ENCODE data around the gene HCAR3. TPM values are rescaled to one million over a fixed set of nuclear protein-coding genes. Genes with fewer than 3 reads are reported as not detected.
"Not testable (repeated sequence)": the region's sequence is repeated elsewhere in the genome, so short reads cannot be mapped to it uniquely, and the experiment has no call there.

The HCAR3 gene
- polyA plus RNA-seq, 4 donors = 0.27 to 0.74 (median 0.39) TPM

DNA sequence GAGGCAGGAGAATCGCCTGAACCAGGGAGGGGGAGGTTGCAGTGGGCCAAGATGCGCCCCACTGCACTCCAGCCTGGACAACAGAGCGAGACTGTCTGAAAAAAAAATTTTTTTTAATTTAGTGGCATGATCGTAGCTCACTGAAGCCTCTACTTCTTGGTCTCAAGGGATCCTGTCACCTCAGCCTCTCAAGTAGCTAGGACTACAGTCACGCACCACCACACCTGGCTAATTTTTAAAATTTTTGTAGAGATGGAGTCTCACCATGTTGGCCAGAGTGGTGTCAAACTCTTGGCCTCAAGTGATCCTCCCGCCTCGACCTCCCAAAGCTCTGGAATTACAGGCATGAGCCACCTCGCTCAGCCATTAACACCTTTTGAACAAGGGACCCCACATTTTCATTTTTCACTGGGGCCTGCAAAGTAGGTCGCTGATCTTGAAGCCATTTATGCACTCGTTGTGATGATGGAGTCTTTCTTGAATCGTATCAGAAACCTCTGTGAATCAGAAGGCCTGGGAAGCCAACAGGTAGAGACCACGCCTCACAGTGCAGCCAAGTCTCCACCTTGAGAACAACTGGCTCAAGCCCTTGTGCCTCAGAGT is 8.1 kb upstream of the HCAR3 start:
- no peak for DNase-seq (ENCODE audit: low read depth in 4 of 4, low spot score in 3 of 4)

DNA sequence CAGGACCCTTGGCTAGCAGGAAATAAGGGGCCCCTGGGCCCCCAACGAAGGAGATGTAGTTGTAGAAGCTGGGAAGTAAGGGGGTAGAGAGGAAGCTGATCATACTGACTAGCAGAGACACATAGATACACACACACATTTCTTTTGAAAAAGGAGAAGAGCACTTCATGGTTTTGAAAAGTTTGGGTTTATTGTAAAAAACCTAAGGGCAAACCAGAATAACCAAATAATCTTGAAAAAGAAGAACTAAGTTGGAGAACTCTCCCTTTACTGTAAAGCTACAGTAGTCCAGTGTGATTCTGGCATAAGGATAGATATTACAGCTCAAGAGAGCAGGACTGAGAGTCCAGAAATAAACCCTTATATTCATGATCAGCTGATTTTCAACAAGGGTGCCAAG is 5.8 kb upstream of the HCAR3 start:
- DNase-seq (ENCODE audit: low read depth in 4 of 4, low spot score in 3 of 4) = no peak

DNA sequence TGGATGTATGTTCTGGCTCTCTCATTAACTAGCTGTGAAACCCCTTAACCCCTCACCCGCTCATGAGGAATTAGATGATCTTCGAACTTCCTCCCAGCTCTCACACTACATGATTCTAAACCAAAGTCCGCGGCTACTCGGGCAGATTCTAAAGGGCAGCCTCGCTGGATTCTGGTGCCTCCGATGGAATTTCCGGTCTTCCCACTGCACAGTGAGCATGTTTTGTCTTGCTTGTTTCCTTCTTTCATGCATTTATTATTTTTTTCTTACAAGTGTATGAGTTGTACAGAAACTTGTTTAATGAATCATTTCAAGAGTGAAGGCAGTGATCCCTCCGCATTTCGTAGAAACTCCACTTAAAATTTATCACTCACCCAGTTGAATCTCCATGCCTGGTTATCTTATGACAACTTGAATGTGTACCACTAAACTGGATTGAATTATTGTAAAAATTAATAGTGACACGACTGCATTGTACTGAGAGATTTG is 4.5 kb upstream of the HCAR3 start:
- DNase-seq (ENCODE audit: low read depth in 4 of 4, low spot score in 3 of 4) = peak in 1 of 4 donors; percentile 8

DNA sequence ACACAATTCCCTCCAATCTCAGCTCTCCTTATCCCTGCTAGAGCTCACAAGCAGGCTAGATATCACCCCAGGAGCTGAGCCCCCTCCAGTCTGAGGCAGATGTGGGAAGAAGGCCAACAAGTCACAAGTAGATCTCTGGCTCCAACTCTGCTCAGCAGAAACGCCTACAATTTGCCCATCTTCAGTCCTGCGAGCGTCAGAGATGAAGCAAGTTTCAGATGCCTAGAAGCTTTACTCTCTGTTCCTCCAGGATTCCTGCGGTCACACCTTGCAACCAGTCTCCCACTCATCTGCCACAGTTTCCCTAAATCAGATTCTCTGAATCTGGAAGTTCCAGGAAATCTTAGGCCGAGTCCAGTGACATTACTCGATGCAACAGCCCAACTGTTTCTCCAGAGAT is 1.4 kb downstream of the HCAR3 start:
- not testable (repeated sequence) for DNase-seq (ENCODE audit: low read depth in 4 of 4, low spot score in 3 of 4)

DNA sequence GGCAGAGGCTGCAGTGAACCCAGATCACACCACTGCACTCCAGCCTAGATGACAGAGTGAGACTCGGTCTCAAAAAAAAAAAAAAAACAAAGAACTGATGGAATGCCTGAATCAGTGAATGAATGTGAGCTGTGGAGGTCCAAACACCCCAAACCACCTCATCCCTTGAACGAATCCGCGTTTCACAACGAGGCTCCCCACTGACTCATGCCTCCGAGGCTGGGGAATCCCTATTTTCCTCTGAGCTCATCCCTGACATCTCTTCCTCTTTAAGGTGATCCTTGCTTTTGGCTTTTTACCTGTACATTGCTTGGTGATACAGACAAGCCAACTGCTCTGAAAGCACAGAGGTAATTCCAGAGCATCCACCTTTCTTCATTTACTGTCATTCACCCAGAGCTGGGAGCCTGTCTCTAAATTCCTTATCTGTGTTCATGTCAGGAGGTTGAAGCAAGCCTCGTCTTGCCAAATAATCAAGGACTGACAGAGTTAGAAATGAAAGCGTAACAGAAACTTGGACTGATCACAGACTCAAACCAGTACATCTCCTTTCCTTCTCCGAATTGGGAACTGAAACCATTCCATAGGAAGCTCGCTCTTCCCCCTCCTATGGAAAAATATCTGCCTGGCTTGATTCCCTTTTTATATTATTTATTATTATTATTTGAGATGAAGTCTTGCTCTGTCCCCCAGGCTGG is 3.0 kb downstream of the HCAR3 start:
- not testable (repeated sequence) for DNase-seq (ENCODE audit: low read depth in 4 of 4, low spot score in 3 of 4)

DNA sequence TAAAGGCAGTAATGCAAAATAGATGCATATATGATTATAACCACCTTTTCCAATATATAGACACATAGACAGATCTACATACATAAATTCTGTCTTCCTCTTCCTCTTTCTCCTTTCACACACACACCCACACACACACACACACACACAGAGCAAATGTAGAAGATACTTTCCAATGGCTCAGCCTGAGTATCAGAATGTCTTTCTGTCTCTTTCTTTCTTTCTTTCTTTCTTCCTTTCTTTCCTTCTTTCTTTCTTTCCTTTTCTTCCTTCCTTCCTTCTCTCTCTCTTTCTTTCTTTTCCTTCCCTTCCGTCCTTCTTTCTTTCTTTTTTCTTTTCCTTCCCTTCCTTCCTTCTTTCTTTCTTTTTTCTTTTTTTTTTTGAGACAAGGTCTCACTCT is 5.3 kb downstream of the HCAR3 start:
- DNase-seq (ENCODE audit: low read depth in 4 of 4, low spot score in 3 of 4) = not testable (repeated sequence)

DNA sequence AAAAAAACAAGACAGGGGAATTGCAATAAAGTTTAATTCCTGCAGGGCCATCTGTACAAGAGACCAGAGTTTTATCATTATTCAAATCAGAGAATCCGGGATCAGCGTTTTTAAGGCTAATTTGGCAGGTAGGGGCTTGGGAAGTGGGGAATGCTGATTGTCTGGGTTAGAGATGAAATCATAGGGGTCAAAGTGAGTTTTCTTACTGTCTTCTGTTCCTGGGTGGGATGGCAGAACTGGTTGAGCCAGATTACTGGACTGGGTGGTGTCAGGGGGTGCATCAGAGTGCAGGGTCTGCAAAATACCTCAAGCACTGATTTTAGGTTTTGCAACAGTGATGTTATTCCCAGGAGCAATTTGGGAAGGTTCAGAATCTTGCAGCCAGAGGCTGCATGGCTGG is 6.3 kb downstream of the HCAR3 start:
- DNase-seq (ENCODE audit: low read depth in 4 of 4, low spot score in 3 of 4) = not testable (repeated sequence)

DNA sequence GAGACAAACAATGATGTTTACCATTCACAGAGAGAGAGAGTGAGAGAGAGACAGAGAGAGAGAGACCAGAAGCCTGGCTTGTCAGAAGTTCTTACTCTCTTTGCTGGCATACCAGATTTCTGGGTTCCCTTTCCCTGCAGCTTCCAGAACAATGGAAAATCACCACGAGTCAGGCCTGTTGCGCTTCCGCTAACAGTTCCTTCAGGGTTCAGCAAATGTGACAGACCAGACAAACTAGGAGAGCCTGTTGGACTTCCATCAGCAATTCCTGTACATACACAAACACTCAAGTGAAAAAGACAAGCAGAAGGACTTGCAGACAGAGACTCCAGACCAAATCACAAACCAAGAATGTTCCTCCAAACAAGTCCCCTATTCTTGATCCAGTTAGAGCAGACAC is 7.3 kb downstream of the HCAR3 start:
- not testable (repeated sequence) for DNase-seq (ENCODE audit: low read depth in 4 of 4, low spot score in 3 of 4)

DNA sequence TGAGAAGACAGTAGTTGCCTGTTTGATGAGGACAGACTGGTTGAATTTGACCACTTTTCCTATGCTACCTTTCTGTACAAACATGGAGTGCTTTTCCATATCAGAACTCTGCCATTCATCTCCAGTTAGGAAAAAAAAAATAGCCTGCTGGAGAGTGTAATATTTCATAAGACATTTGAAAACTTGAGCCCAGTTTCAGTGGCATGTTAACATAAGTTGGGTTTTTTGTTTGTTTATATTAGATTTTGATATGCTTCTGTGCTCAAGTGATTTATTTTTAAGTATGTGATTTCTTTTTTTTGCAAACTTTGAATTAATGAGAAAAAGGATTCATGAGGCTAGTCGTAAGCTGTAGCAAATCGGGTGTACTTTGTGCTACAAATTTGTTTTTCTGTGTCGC is 12.8 kb downstream of the HCAR3 start:
- DNase-seq (ENCODE audit: low read depth in 4 of 4, low spot score in 3 of 4) = not testable (repeated sequence)

DNA sequence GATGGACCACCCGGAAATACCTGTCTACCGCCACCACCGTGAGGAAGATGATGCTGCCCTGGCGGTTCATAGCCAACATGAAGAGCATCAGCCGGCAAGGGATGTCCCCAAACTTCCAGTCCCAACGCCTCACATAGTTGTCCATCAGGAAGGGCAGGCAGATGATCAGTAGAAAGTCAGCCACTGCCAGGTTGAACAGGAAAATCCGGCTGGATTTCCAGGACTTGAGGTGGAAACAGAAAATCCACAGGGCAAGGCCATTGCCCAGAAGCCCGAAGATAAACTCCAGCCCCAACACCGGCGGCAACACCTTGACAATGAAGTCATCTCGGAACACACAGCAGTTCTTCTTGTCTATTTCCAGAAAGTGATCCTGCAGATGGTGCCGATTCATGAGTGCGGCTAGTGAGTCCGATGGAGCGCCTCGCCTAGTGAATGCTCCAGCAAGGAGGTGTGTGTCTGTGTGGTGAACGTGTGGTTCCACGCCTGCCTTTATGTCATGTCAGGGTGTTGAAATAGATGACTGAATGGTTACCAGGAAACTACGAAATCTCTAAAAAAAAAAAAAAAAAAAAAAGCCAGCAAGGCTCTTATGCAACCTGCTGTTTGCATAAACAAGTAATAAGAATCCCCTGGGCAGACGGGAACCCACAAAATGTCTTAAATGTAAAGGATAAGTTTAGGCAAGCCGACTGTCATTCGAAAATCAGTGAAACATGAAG is 13.6 kb downstream of the HCAR3 start, which contains the start of gene HCAR2:
HCAR2 (minus strand) TSS at position 468 of the 722 bp plus-strand sequence; CDS start at position 394, 74 bp downstream.
- DNase-seq (ENCODE audit: low read depth in 4 of 4, low spot score in 3 of 4) = not testable (repeated sequence)

DNA sequence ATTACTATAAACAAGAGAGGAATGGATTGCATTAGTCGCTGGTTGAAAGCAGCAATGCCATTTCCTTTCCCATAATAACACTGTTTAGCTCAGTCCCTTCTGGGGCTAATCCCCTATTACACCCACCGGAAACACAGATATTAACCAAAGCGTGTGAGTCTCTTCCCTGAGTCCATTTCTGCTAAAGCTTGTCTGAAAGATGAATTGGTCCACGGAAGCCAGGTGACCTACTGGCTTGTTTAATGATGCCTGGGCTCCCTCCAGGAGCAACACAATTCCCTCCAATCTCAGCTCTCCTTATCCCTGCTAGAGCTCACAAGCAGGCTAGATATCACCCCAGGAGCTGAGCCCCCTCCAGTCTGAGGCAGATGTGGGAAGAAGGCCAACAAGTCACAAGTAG is 15.1 kb downstream of the HCAR3 start:
- DNase-seq (ENCODE audit: low read depth in 4 of 4, low spot score in 3 of 4) = not testable (repeated sequence)

DNA sequence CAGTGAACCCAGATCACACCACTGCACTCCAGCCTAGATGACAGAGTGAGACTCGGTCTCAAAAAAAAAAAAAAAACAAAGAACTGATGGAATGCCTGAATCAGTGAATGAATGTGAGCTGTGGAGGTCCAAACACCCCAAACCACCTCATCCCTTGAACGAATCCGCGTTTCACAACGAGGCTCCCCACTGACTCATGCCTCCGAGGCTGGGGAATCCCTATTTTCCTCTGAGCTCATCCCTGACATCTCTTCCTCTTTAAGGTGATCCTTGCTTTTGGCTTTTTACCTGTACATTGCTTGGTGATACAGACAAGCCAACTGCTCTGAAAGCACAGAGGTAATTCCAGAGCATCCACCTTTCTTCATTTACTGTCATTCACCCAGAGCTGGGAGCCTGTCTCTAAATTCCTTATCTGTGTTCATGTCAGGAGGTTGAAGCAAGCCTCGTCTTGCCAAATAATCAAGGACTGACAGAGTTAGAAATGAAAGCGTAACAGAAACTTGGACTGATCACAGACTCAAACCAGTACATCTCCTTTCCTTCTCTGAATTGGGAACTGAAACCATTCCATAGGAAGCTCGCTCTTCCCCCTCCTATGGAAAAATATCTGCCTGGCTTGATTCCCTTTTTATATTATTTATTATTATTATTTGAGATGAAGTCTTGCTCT is 16.4 kb downstream of the HCAR3 start:
- DNase-seq (ENCODE audit: low read depth in 4 of 4, low spot score in 3 of 4) = not testable (repeated sequence)

DNA sequence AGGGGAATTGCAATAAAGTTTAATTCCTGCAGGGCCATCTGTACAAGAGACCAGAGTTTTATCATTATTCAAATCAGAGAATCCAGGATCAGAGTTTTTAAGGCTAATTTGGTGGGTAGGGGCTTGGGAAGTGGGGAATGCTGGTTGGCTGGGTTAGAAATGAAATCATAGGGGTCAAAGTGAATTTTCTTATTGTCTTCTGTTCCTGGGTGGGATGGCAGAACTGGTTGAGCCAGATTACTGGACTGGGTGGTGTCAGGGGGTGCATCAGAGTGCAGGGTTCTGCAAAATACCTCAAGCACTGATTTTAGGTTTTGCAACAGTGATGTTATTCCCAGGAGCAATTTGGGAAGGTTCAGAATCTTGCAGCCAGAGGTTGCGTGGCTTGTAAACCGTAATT is 19.7 kb downstream of the HCAR3 start:
- not testable (repeated sequence) for DNase-seq (ENCODE audit: low read depth in 4 of 4, low spot score in 3 of 4)

DNA sequence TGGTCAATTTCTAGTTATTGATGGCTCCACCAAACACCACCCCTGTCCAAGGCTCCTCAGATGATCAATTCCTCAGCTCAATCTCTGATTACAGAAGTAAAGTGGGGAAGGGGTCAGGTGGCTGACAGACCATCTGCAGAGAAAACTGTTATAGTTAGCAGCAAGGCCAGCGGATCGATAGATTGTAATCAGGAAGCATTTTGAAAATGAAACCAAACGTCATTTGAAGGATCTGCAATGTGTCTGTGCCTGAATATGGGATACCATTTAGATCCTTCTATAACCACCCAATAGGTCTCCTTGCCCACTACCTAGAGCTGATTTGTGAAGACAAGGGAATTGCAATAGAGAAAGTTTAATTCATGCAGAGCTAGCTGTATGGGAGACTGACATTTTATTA is 25.0 kb downstream of the HCAR3 start:
- DNase-seq (ENCODE audit: low read depth in 4 of 4, low spot score in 3 of 4) = no peak

DNA sequence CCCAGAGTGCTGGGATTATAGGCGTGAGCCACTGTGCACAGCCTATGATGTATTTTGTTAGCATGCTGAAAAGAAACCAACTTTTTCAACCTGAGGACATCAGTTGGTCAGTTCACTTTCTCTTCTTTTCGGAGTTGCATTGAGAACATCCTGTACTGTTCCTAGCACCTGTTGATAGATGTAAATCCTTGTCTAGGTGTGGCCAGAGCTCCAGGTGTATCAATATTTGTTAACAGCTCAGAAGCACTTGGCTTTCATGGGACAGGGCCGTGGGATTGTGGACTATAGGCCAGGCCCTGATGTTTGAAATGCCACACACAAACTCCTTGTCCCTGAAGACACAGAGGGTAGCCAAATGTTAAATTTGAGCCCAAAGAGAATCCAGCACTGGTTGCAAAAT is 28.3 kb downstream of the HCAR3 start:
- no peak for DNase-seq (ENCODE audit: low read depth in 4 of 4, low spot score in 3 of 4)

DNA sequence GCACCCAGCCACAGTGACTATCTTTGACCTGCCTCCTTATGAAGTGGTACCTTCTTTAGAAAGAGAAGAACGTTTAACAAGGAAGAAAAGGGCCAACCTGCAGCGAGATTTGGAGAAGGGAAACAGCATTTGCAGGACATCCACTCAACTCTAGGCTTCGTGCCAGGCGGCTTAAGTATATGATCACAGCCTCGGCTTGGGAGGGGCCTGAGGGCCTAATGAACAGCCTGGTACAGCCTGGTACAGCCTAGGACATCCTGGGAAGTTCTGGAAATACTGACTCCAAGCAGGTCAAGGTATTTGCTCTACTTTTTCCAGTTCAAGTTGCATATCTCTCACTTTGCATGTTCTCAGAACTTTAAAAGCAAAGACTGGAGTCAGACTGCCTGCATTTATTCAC is 29.5 kb downstream of the HCAR3 start:
- DNase-seq (ENCODE audit: low read depth in 4 of 4, low spot score in 3 of 4) = no peak

DNA sequence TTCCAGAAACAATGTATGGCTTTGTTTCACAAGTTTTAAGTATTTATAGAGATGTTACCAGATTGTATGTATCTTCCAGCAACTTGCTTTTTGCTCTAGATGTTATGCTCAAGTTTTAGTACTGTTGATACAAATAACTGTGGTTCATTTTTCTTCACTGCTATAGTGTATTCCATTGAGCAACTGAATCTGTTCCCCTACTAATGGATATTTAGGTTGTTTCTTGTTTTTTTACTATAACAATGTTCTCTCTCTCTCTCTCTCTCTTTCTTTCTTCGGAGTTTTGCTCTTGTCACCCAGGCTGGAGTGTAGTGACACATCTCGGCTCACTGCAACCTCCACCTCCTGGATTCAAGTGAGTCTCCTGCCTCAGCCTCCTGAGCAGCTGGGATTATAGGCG is 30.1 kb downstream of the HCAR3 start:
- DNase-seq (ENCODE audit: low read depth in 4 of 4, low spot score in 3 of 4) = no peak

DNA sequence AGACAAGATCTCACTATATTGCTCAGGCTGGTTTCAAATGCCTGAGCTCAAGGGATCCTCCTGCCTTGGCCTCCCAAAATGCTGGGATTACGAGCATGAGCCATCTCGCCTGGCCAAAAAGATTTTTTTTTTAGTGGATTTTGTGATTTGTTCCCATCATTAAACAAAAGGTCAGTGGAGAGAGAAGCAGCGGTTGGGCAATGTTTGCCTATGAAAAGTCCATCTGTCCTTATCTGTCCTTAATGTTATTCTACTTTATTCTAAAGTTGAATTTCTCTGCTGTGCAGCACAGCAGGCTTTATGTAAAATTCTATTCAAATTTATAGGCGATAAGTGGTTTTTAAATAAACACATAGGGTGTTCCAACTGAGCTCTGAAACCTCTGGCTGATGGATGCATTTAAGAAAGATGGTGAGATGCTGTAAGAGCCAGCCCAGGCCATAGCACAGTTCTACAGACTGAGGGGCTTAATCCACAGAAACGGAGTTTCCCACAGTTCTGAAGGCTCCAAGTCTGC is 32.3 kb downstream of the HCAR3 start:
- DNase-seq (ENCODE audit: low read depth in 4 of 4, low spot score in 3 of 4) = no peak

DNA sequence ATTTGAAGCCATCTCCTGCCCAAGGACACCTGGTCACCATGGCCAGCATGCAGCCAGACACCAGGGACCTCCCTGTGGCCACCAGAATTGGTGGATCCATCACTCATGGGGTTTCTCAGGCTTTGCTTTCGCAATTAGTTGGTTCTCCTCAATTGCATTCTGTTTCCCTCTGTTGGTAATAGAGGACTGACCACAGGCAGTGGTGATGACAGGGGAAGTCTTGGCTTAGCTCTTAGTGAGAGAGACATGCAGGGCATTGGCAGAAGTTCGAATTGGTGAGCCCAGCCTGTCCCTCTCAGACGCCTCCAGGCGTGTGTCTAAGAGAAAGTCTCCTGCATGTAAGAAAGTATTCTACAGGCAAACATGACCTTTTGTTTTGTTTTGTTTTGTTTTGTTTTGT is 34.8 kb downstream of the HCAR3 start:
- no peak for DNase-seq (ENCODE audit: low read depth in 4 of 4, low spot score in 3 of 4)

DNA sequence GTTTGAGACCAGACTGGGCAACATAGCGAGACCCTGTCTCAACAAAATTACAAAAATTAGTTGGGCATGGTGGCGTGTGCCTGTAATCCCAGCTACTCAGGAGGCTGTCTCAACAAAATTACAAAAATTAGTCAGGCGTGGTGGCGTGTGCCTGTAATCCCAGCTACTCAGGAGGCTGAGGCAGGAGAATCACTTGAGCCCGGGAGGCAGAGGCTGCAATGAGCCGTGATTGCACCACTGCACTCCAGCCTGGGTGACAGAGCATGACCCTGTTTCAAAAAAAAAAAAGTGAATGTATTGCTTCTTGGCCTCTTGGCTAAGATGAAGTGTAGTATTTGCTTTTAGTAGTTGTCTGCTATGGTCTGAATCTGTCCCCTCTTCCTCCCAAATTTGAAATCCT is 35.6 kb downstream of the HCAR3 start:
- DNase-seq (ENCODE audit: low read depth in 4 of 4, low spot score in 3 of 4) = not testable (repeated sequence)

DNA sequence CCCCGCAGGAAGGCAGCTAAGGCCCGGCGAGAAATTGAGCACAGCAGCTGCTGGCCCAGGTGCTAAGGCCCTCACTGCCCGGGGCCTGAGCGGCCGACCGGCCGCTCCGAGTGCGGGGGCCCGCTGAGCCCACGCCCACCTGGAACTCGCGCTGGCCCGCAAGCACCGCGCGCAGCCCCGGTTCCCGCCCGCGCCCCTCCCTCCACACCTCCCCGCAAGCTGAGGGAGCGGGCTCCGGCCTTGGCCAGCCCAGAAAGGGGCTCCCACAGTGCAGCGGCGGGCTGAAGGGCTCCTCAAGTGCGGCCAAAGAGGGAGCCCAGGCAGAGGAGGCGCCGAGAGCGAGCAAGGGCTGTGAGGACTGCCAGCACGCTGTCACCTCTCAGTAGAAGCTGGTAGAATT is 39.8 kb downstream of the HCAR3 start:
- DNase-seq (ENCODE audit: low read depth in 4 of 4, low spot score in 3 of 4) = not testable (repeated sequence)

Measured in left renal pelvis (tissue), 4 donors.